AG20443 (cell line): ENCODE data around the gene FBXL16.

Experiments
- DNase-seq: peaks from one replicate; pipeline ENCODE4 v3.0.0; 2012; ENCODE audit warnings: low spot score, mixed read lengths

The FBXL16 gene

GRCh38 chr16:734981-735881 is 29.6 kb upstream of the FBXL16 start:
- DNase-seq = no peak

GRCh38 chr16:734208-734980 is 28.8 kb upstream of the FBXL16 start:
- no peak for DNase-seq

GRCh38 chr16:733382-734207 is 28.0 kb upstream of the FBXL16 start:
- DNase-seq = no peak

- no peak for DNase-seq
These were observed 27.3 kb upstream of the FBXL16 start for GRCh38 chr16:732936-733335.

GRCh38 chr16:732332-732731 is 26.7 kb upstream of the FBXL16 start:
- DNase-seq = no peak

GRCh38 chr16:730666-731509 is 25.3 kb upstream of the FBXL16 start:
- DNase-seq = no peak

- DNase-seq = no peak
These were observed 24.4 kb upstream of the FBXL16 start for GRCh38 chr16:729768-730665.

- DNase-seq = no peak
These were observed 23.5 kb upstream of the FBXL16 start for GRCh38 chr16:728890-729744.

GRCh38 chr16:728131-728889 is 22.7 kb upstream of the FBXL16 start:
- peak; percentile 89 for DNase-seq

- DNase-seq = no peak
These were observed 21.8 kb upstream of the FBXL16 start for GRCh38 chr16:727291-727977.

- peak; percentile 73 for DNase-seq
These were observed 21.1 kb upstream of the FBXL16 start, which contains the start of the genes CCDC78 and HAGHL for GRCh38 chr16:726438-727290. CCDC78 (minus strand) TSS chr16:726443; CDS start chr16:726367, 76 bp downstream. HAGHL (plus strand) TSS chr16:727106; CDS start chr16:727510, 404 bp downstream.

GRCh38 chr16:726188-726437 is 20.5 kb upstream of the FBXL16 start:
- DNase-seq = no peak

GRCh38 chr16:725463-726187 is 20.0 kb upstream of the FBXL16 start:
- DNase-seq = no peak

GRCh38 chr16:725041-725376 is 19.4 kb upstream of the FBXL16 start:
- no peak for DNase-seq

- DNase-seq = no peak
These were observed 18.8 kb upstream of the FBXL16 start for GRCh38 chr16:724188-725040.

GRCh38 chr16:723695-724094 is 18.1 kb upstream of the FBXL16 start:
- DNase-seq = no peak
